B cell (primary cell): ENCODE measurements around the gene RGP1. TPM values are rescaled to one million over a fixed set of nuclear protein-coding genes. Genes with fewer than 3 reads are reported as not detected.

Experiments
- ATAC-seq: fragments of 200-7000 bp; cut with Tn5 transposase; one replicate; pipeline ENCODE4 v1.10.0; 2021; ENCODE audit warnings: low read depth, mild to moderate bottlenecking, moderate number of reproducible peaks, moderate library complexity
- CTCF ChIA-PET: fragments of 350-600 bp; sonication (Branson Sonifier 250); formaldehyde crosslinking; loops from one replicate; lab custom pipeline; 2021; ENCODE audit warnings: antibody characterized with exemption, inconsistent platforms; lab: Charles Lee
- POLR2A ChIA-PET: fragments of 350-600 bp; sonication (Branson Sonifier 250); formaldehyde crosslinking; loops from one replicate; lab custom pipeline; 2021; ENCODE audit warnings: antibody characterized with exemption; lab: Charles Lee
- DNase-seq: peaks from one replicate; pipeline ENCODE4 v3.0.0; 2013
- H2AFZ ChIP-seq: 2 replicates; pipeline ENCODE4 v1.6.1; 2012; ENCODE audit warnings: mild to moderate bottlenecking, low read depth, low read length; ENCODE audit not compliant: insufficient read depth, poor library complexity, severe bottlenecking
- H3K27ac ChIP-seq, 2 donors: 1 replicate in 1 of 2; 2 replicates in 1 of 2; pipeline ENCODE4 v1.5.1; 2012 to 2013; ENCODE audit warnings: low read length in 2 of 2, mild to moderate bottlenecking in 2 of 2, moderate library complexity in 1 of 2
- H3K27me3 ChIP-seq, 4 experiments: fragments of 200-600 bp in 1 of 4; sonication (generic) in 1 of 4; replicated peaks in 1 of 4; 1 replicate in 2 of 4; 2 replicates in 2 of 4; pipeline versions ENCODE4 v1.6.1 to v1.7.0; 2013 to 2016; ENCODE audit warnings: low read length in 3 of 4, mild to moderate bottlenecking in 2 of 4, mixed read lengths in 1 of 4, moderate library complexity in 1 of 4; ENCODE audit not compliant: insufficient read depth in 4 of 4, control insufficient read depth in 3 of 4; ENCODE audit errors: control extremely low read depth in 1 of 4
- H3K36me3 ChIP-seq, 2 experiments: replicated peaks in 1 of 2; 1 replicate in 1 of 2; 2 replicates in 1 of 2; pipeline versions ENCODE4 v1.6.1 to v1.7.1; 2013; ENCODE audit warnings: low read length in 1 of 2; ENCODE audit not compliant: insufficient read depth in 2 of 2, control insufficient read depth in 1 of 2; ENCODE audit errors: control extremely low read depth in 1 of 2, extremely low read depth in 1 of 2
- H3K4me1 ChIP-seq, 2 donors: fragments of 200-600 bp in 1 of 2; sonication (generic) in 1 of 2; 1 replicate in 1 of 2; 2 replicates in 1 of 2; pipeline versions ENCODE4 v1.5.1 to v1.6.1; 2013 to 2017; ENCODE audit warnings: low read length in 2 of 2; ENCODE audit not compliant: control insufficient read depth in 2 of 2, insufficient read depth in 2 of 2
- H3K4me2 ChIP-seq: replicated peaks from 2 replicates; pipeline ENCODE3; 2012; ENCODE audit warnings: mild to moderate bottlenecking, low read depth, low read length; ENCODE audit not compliant: poor library complexity, severe bottlenecking
- H3K4me3 ChIP-seq, 5 experiments: fragments of 200-600 bp in 1 of 5; sonication (generic) in 1 of 5; 1 replicate in 3 of 5; 2 replicates in 2 of 5; pipeline versions ENCODE4 v1.5.1 to v1.7.0; 2011 to 2016; ENCODE audit warnings: low read length in 4 of 5, mild to moderate bottlenecking in 4 of 5, low read depth in 2 of 5, control low read depth in 1 of 5, moderate library complexity in 1 of 5; ENCODE audit not compliant: insufficient read depth in 1 of 5; ENCODE audit errors: control extremely low read depth in 1 of 5, extremely low read depth in 1 of 5
- H3K79me2 ChIP-seq: fragments of 200-600 bp; sonication (generic); one replicate; pipeline ENCODE4 v1.6.0; 2016; ENCODE audit warnings: low read length; ENCODE audit not compliant: control insufficient read depth, insufficient read depth
- H3K9ac ChIP-seq: fragments of 200-600 bp; sonication (generic); 2 replicates; pipeline ENCODE4 v1.6.1; 2017; ENCODE audit warnings: mild to moderate bottlenecking, low read length, moderate library complexity
- H3K9me3 ChIP-seq, 3 donors: one replicate each; pipeline versions ENCODE4 v1.6.1 to v1.7.1; 2013; ENCODE audit warnings: low read length in 2 of 3; ENCODE audit not compliant: control insufficient read depth in 2 of 3, insufficient read depth in 1 of 3; ENCODE audit errors: control extremely low read depth in 1 of 3
- H4K20me1 ChIP-seq: 2 replicates; pipeline ENCODE4 v1.6.0; 2012; ENCODE audit warnings: mild to moderate bottlenecking, low read length; ENCODE audit not compliant: insufficient read depth, control insufficient read depth, poor library complexity, severe bottlenecking
- H3K27ac Mint-ChIP-seq: one replicate; pipeline ENCODE4 v1.8.0; 2021; ENCODE audit warnings: mixed read lengths
- H3K27me3 Mint-ChIP-seq: one replicate; pipeline ENCODE4 v1.8.0; 2021; ENCODE audit warnings: mixed read lengths
- H3K4me1 Mint-ChIP-seq: one replicate; pipeline ENCODE4 v1.8.0; 2021; ENCODE audit warnings: mixed read lengths
- H3K4me3 Mint-ChIP-seq: one replicate; pipeline ENCODE4 v1.8.0; 2021; ENCODE audit warnings: mixed read lengths
- H3K9me3 Mint-ChIP-seq: one replicate; pipeline ENCODE4 v1.8.0; 2022; ENCODE audit warnings: mixed read lengths; ENCODE audit not compliant: insufficient read depth
- EZH2 ChIP-seq: IDR thresholded peaks from 2 replicates; pipeline ENCODE4 v1.6.1; 2012; ENCODE audit warnings: borderline replicate concordance, low read depth, mild to moderate bottlenecking, moderate library complexity, low read length; ENCODE audit not compliant: insufficient read depth, poor library complexity, severe bottlenecking
- WGBS: methylation state at CpG from one replicate; pipeline ENCODE4 v1.1.5; 2013; ENCODE audit warnings: missing lambda C conversion rate; ENCODE audit not compliant: insufficient coverage; 5-methylcytosine and 5-hydroxymethylcytosine counted together
- intact Hi-C: fragments of 100-400 bp; cut with micrococcal nuclease; formaldehyde crosslinking; loops from one replicate; pipeline ENCODE4 v1.10.0; 2022
- polyA plus RNA-seq: library from polyadenylated mRNA; depleted of rRNA; stranded (reverse); fragments of >200 nt; gene quantifications from 2 replicates; pipeline ENCODE4 v1.2.3, GENCODE V29; 2012
- total RNA-seq, 2 donors: library from RNA; stranded (reverse); fragments of 120-200 nt in 1 of 2; gene quantifications; 1 replicate in 1 of 2; 2 replicates in 1 of 2; pipeline versions ENCODE4 v1.2.3 to v1.2.4, GENCODE V29; 2013 to 2022
- TF ChIP-seq, protein P1 (sequence below): fragments of 200-600 bp; IDR thresholded peaks from one replicate; pipeline ENCODE4 v1.8.0; 2022; ENCODE audit warnings: antibody characterized with exemption, mild to moderate bottlenecking

Gene RGP1
- total and polyA plus RNA-seq, 2 donors (not counting 1 experiment from before 2014, with no cell fraction given) = 17.6 to 42.3 TPM

DNA sequence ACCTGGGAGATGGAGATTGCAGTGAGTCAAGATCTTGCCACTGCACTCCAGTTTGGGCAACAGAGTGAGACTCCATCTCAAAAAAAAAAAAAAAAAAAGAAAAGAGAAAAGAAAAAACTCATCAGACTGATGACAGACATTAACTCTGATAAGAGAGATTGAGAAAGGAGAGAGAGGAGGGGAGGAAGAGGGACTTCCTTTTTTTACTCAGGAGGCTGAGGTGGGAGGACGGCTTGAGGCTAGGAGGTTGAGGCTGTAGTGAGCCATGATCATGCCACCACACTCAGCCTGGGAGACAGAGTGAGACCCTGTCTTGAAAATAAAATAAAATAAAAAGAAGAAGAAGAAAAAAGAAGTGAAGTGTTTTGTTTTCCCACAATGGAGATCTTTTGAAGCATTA, 14.7 kb downstream of the RGP1 start:
- WGBS = no CpG with 5 or more reads among the region's 1 CpG
- H2AFZ ChIP-seq = no peak overlapping the region
- no peaks in the 10 kb centered on the region for H3K9me3 Mint-ChIP-seq
- intact Hi-C loops = no loop called here
- peaks cover 40% of the 10 kb centered on the region for H3K4me1 Mint-ChIP-seq
- no peaks in the 10 kb centered on the region for H3K27me3 Mint-ChIP-seq
- no peaks in the 10 kb centered on the region for H3K27me3 ChIP-seq
- peaks cover 5 to 7% of the 10 kb centered on the region in 2 donors for H3K4me1 ChIP-seq
- no peak overlapping the region for H3K27ac Mint-ChIP-seq
- peaks cover under 1 to 10% of the 10 kb centered on the region in 2 experiments for H3K36me3 ChIP-seq
- ATAC-seq (no peak), DNase-seq (no peak)
- no peak overlapping the region for H3K4me3 ChIP-seq
- TF ChIP-seq EZH2 = no peak
- TF ChIP-seq, protein P1, sequence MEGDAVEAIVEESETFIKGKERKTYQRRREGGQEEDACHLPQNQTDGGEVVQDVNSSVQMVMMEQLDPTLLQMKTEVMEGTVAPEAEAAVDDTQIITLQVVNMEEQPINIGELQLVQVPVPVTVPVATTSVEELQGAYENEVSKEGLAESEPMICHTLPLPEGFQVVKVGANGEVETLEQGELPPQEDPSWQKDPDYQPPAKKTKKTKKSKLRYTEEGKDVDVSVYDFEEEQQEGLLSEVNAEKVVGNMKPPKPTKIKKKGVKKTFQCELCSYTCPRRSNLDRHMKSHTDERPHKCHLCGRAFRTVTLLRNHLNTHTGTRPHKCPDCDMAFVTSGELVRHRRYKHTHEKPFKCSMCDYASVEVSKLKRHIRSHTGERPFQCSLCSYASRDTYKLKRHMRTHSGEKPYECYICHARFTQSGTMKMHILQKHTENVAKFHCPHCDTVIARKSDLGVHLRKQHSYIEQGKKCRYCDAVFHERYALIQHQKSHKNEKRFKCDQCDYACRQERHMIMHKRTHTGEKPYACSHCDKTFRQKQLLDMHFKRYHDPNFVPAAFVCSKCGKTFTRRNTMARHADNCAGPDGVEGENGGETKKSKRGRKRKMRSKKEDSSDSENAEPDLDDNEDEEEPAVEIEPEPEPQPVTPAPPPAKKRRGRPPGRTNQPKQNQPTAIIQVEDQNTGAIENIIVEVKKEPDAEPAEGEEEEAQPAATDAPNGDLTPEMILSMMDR = no peak
- peaks cover 0 to 2% (median 0%) of the 10 kb centered on the region in 3 donors for H3K9me3 ChIP-seq
- H4K20me1 ChIP-seq = peaks cover 35% of the 10 kb centered on the region
- ChIA-PET CTCF (interaction anchor here (1.8 kb wide), 1 partner anchor 26 kb away, joined by 6 read pairs; no protein-coding TSS in a partner anchor), POLR2A (no interaction called here)
- H3K4me2 ChIP-seq = no peak overlapping the region
- no peak overlapping the region for H3K27ac ChIP-seq
- no peak overlapping the region for H3K9ac ChIP-seq
- H3K79me2 ChIP-seq = peaks cover 88% of the 10 kb centered on the region
- H3K4me3 Mint-ChIP-seq = no peak overlapping the region

DNA sequence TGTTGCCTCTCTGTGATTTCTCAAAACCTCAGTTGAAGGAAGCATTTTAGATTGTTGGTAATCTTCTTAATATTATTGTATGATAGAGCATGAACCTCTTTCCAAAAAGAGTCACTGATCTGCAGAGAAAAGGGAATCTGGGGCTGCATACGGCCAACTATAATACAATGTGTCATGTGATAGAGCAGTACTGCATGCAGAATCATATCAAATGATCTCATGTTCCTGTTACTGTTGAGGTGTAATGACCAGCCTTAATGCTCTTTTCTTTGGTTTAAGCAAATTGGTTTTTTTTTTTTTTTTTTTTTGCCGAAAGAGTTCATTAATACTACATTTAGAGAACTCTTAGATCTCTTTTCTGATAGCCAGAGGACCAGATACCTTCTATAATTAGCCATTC, 17.9 kb downstream of the RGP1 start:
- ChIA-PET POLR2A (interaction anchor here (0.7 kb wide), 2 partner anchors 8 to 23 kb away, joined by 7 to 11 read pairs; no protein-coding TSS in a partner anchor), CTCF (interaction anchor here (1.0 kb wide), 1 partner anchor 9 kb away, joined by 3 read pairs; no protein-coding TSS in a partner anchor)
- peaks cover 85% of the 10 kb centered on the region for H3K79me2 ChIP-seq
- peaks cover 2 to 12% of the 10 kb centered on the region in 2 experiments for H3K36me3 ChIP-seq
- H2AFZ ChIP-seq = no peak overlapping the region
- Mint-ChIP-seq H3K4me1 (peaks cover 15% of the 10 kb centered on the region), H3K4me3 (no peak overlapping the region), H3K27me3 (no peaks in the 10 kb centered on the region), H3K27ac (no peak overlapping the region), H3K9me3 (no peaks in the 10 kb centered on the region)
- no peak overlapping the region for H3K9ac ChIP-seq
- no peaks in the 10 kb centered on the region for H3K4me1 ChIP-seq
- H3K27me3 ChIP-seq = no peaks in the 10 kb centered on the region
- H3K9me3 ChIP-seq = peaks cover 0 to 2% (median 0%) of the 10 kb centered on the region in 3 donors
- no peak for DNase-seq
- no peak overlapping the region for H3K4me2 ChIP-seq
- H3K4me3 ChIP-seq = no peak overlapping the region
- TF ChIP-seq, protein P1 = no peak
- no peak for ATAC-seq
- peaks cover 61% of the 10 kb centered on the region for H4K20me1 ChIP-seq
- H3K27ac ChIP-seq = no peak overlapping the region
- WGBS = no CpG with 5 or more reads among the region's 2 CpGs
- intact Hi-C loops = no loop called here
